Measurements from ENCODE around the gene PIK3R4. TPM values are rescaled to one million over a fixed set of nuclear protein-coding genes. Genes with fewer than 3 reads are reported as not detected.

The PIK3R4 gene
- total RNA-seq, 4 donors from 2014 or later = 30.4 to 37.9 (median 33.5) TPM

- peaks cover 0 to 71% (median 11%) of the 10 kb centered on the region in 3 donors for H3K36me3 ChIP-seq
- TF ChIP-seq POLR2A (IDR thresholded peaks at IDR 0.05) (no peak), EP300 (IDR thresholded peaks at IDR 0.05) (no peak)
- TF ChIP-seq, protein P1, sequence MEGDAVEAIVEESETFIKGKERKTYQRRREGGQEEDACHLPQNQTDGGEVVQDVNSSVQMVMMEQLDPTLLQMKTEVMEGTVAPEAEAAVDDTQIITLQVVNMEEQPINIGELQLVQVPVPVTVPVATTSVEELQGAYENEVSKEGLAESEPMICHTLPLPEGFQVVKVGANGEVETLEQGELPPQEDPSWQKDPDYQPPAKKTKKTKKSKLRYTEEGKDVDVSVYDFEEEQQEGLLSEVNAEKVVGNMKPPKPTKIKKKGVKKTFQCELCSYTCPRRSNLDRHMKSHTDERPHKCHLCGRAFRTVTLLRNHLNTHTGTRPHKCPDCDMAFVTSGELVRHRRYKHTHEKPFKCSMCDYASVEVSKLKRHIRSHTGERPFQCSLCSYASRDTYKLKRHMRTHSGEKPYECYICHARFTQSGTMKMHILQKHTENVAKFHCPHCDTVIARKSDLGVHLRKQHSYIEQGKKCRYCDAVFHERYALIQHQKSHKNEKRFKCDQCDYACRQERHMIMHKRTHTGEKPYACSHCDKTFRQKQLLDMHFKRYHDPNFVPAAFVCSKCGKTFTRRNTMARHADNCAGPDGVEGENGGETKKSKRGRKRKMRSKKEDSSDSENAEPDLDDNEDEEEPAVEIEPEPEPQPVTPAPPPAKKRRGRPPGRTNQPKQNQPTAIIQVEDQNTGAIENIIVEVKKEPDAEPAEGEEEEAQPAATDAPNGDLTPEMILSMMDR (IDR thresholded peaks at IDR 0.05) = no peak
- no peaks in the 10 kb centered on the region for H3K9me3 ChIP-seq
- 95 to 98% methylated on average over 1 of the region's 1 CpG for WGBS, 2 donors
- no peak overlapping the region for H3K4me3 ChIP-seq
- DNase-seq (ENCODE audit: low spot score in 2 of 2) = no peak
- H3K27me3 ChIP-seq = no peaks in the 10 kb centered on the region
- H3K4me1 ChIP-seq = no peaks in the 10 kb centered on the region
- H3K27ac ChIP-seq = no peak overlapping the region
These were observed 59.8 kb downstream of the PIK3R4 start for GRCh38 chr3:130686833-130687232.

DNA sequence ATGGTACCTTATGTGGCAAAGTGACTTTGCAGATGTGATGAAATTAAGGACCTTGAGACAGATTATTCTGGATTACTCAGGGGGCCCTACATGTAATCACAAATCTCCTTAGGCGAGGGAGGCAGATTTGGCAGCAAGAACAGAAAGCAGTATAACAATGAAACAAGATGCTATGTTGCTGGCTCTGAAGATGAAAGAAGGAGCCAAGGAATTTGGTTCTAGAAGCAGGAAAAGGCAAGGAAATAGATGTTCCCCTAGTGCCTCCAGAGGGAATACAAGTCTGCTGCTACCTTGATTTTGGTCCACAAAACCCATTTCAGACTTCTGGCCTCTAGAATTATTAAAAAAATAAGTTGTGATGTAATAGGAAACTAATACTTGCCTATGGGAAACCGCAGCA, 64.5 kb downstream of the PIK3R4 start:
- H3K36me3 ChIP-seq = peaks cover 0 to 86% (median 20%) of the 10 kb centered on the region in 3 donors
- WGBS, 2 donors = 80% methylated on average over 2 of the region's 2 CpGs

DNA sequence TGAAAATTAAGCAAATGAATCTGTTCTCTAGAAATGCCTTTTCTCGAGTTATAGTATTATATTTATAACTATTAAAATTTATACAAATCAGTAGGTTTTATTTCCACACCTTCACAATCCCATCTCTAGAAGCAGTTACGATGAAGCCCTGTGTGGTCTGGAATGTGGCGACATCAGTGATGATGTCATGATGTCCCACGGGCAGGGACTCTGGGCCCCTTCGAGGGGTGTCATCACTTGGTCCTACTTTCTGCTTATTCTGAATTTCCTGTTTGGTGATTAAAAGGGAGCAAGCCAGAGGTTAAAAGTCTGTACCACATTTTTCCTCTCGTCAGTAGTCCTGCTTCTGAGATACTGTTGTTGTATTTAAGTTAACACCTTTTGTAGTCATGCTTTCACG, 67.4 kb downstream of the PIK3R4 start:
- Histone ChIP-seq H3K4me3 (no peak overlapping the region), H3K27ac (no peak overlapping the region), H3K9me3 (no peaks in the 10 kb centered on the region), H3K4me1 (no peaks in the 10 kb centered on the region), H3K36me3 (peaks cover 0 to 92% (median 20%) of the 10 kb centered on the region in 3 donors), H3K27me3 (no peaks in the 10 kb centered on the region)
- 75 to 82% methylated on average over 7 of the region's 7 CpGs for WGBS, 2 donors
- TF ChIP-seq, protein P1 (IDR thresholded peaks at IDR 0.05) = no peak
- TF ChIP-seq POLR2A (IDR thresholded peaks at IDR 0.05) = no peak
- no peak for TF ChIP-seq EP300 (IDR thresholded peaks at IDR 0.05)
- no peak for DNase-seq (ENCODE audit: low spot score in 2 of 2)

More for the DNA sequence above, 64.5 kb downstream of the PIK3R4 start:
- DNase-seq (ENCODE audit: low spot score in 2 of 2) = no peak
- no peaks in the 10 kb centered on the region for H3K4me1 ChIP-seq
- no peaks in the 10 kb centered on the region for H3K27me3 ChIP-seq
- no peak overlapping the region for H3K27ac ChIP-seq
- TF ChIP-seq, protein P1 (IDR thresholded peaks at IDR 0.05) = no peak
- TF ChIP-seq POLR2A (IDR thresholded peaks at IDR 0.05) (no peak), EP300 (IDR thresholded peaks at IDR 0.05) (no peak)
- H3K4me3 ChIP-seq = no peak overlapping the region
- no peaks in the 10 kb centered on the region for H3K9me3 ChIP-seq

- peaks cover 0 to 89% (median 17%) of the 10 kb centered on the region in 3 donors for H3K36me3 ChIP-seq
- no peak overlapping the region for H3K4me3 ChIP-seq
- TF ChIP-seq POLR2A (IDR thresholded peaks at IDR 0.05) = no peak
- TF ChIP-seq EP300 (IDR thresholded peaks at IDR 0.05) = no peak
- TF ChIP-seq, protein P1 (IDR thresholded peaks at IDR 0.05) = no peak
- H3K9me3 ChIP-seq = no peaks in the 10 kb centered on the region
- H3K4me1 ChIP-seq = no peaks in the 10 kb centered on the region
- H3K27me3 ChIP-seq = no peaks in the 10 kb centered on the region
- 43 to 60% methylated on average over 1 of the region's 1 CpG for WGBS, 2 donors
- no peak for DNase-seq (ENCODE audit: low spot score in 2 of 2)
- H3K27ac ChIP-seq = no peak overlapping the region
These were observed 69.3 kb downstream of the PIK3R4 start for GRCh38 chr3:130677343-130677742.

- Histone ChIP-seq H3K9me3 (no peaks in the 10 kb centered on the region), H3K27ac (no peak overlapping the region), H3K27me3 (no peaks in the 10 kb centered on the region), H3K4me3 (no peak overlapping the region), H3K4me1 (no peaks in the 10 kb centered on the region), H3K36me3 (peaks cover 0 to 64% (median 0%) of the 10 kb centered on the region in 3 donors)
- 75 to 85% methylated on average over 2 of the region's 2 CpGs for WGBS, 2 donors
- TF ChIP-seq EP300 (IDR thresholded peaks at IDR 0.05) (no peak), POLR2A (IDR thresholded peaks at IDR 0.05) (no peak)
- TF ChIP-seq, protein P1 (IDR thresholded peaks at IDR 0.05) = no peak
- no peak for DNase-seq (ENCODE audit: low spot score in 2 of 2)
These were observed 74.9 kb downstream of the PIK3R4 start for GRCh38 chr3:130671545-130672312.
